Measurements from ENCODE around the gene IL9. TPM values are rescaled to one million over a fixed set of nuclear protein-coding genes. Genes with fewer than 3 reads are reported as not detected.
A peak's percentile ranks its signal among the peaks of the same experiment; 100 is the strongest.

IL9 gene
- total RNA-seq, 1 donor from 2014 or later, result not detected

DNA sequence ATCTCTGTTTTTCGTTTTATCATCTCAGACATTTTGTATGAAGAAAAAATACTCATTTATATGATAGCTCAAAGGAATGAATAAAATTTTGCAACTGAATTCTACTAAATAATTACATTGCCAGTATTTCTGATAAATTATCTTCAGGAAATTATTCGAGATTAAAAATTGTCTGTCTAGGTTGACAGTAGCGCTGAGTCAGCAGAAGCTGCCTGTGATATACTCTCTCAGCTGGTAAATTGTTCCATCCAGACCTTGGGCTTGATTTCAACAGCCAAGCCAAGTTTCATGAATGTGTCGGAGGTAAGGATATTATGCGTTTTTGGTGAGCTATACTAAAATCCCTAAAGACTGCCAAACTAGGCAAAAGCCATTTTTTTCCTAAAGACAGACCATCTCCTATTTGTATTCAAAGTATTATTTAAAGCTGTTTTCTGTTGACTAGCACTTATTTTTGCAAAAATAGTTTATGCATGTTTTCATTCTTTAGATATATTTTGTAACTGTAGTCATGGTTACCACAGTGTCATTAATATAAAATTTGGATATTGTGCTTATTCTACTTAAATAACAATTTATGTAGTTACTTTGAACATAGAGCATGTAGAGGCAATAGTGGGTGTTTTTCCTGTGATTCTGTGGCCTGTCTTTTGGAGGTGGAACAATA is 41.7 kb upstream of the IL9 start:
- Histone ChIP-seq H3K36me3 (ENCODE audit: control insufficient read depth, insufficient read depth, low read length) (no peaks in the 10 kb centered on the region), H3K4me3 (ENCODE audit: low read depth, low read length) (no peak overlapping the region), H3K27me3 (ENCODE audit: control insufficient read depth, insufficient read depth, low read length) (no peaks in the 10 kb centered on the region)
- TF ChIP-seq CTCF (IDR thresholded peaks at IDR 0.05; ENCODE audit: insufficient read depth, low read length, poor library complexity, severe bottlenecking), result no peak
- DNase-seq (ENCODE audit: low read depth), result no peak

DNA sequence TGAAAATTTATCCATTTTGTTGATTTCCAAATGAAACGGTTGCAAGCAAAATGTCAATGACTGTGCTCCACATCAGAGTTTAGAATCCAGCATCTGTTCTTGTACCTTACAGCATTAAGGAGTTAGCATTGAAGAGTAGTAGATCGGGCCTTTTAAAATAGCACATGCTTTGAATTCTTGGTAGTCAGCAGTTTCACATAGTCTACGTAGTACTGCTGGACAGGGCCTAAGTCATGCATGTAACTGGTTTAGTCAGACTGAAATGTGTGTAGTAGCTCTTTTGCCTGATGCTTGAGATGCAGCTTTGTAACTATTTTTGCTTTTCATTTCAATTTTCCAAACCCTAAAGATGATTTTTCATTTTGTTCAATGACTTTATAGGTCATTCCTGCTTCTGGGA is 39.3 kb upstream of the IL9 start:
- H3K27me3 ChIP-seq (ENCODE audit: control insufficient read depth, insufficient read depth, low read length), result peaks cover 10% of the 10 kb centered on the region
- no peak overlapping the region for H3K4me3 ChIP-seq (ENCODE audit: low read depth, low read length)
- TF ChIP-seq CTCF (IDR thresholded peaks at IDR 0.05; ENCODE audit: insufficient read depth, low read length, poor library complexity, severe bottlenecking), result no peak
- DNase-seq (ENCODE audit: low read depth), result no peak
- no peaks in the 10 kb centered on the region for H3K36me3 ChIP-seq (ENCODE audit: control insufficient read depth, insufficient read depth, low read length)

GRCh38 chr5:135930949-135931295 is 35.3 kb upstream of the IL9 start:
- no peak for TF ChIP-seq CTCF (IDR thresholded peaks at IDR 0.05; ENCODE audit: insufficient read depth, low read length, poor library complexity, severe bottlenecking)
- DNase-seq (ENCODE audit: low read depth), result no peak
- H3K4me3 ChIP-seq (ENCODE audit: low read depth, low read length), result peak overlapping the region; percentile 40
- H3K36me3 ChIP-seq (ENCODE audit: control insufficient read depth, insufficient read depth, low read length), result no peaks in the 10 kb centered on the region
- H3K27me3 ChIP-seq (ENCODE audit: control insufficient read depth, insufficient read depth, low read length), result peaks cover 20% of the 10 kb centered on the region

- H3K36me3 ChIP-seq (ENCODE audit: control insufficient read depth, insufficient read depth, low read length), result no peaks in the 10 kb centered on the region
- DNase-seq (ENCODE audit: low read depth), result no peak
- H3K4me3 ChIP-seq (ENCODE audit: low read depth, low read length), result peak overlapping the region; percentile 40
- H3K27me3 ChIP-seq (ENCODE audit: control insufficient read depth, insufficient read depth, low read length), result peaks cover 20% of the 10 kb centered on the region
- TF ChIP-seq CTCF (IDR thresholded peaks at IDR 0.05; ENCODE audit: insufficient read depth, low read length, poor library complexity, severe bottlenecking), result peak; percentile 22
These were observed 34.6 kb upstream of the IL9 start for GRCh38 chr5:135930029-135930948.

DNA sequence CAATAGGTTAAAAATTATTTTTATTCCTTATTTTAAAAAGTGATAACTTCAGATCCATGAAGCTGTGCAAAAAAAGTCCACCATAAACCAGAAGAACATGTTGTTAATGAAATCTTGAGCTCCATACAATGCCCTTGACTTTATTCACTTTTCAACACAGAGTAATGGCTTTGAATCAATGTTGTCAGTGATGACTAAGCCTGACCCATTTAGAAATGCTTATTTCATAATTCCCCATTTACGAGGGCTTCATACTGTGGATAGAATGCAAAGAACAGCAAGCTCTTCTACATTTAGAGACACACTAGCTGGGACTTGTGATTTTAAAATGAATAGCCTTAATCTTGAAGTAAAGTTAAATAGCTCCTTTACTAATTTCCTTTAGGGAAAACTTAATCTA is 25.7 kb upstream of the IL9 start:
- Histone ChIP-seq H3K27me3 (ENCODE audit: control insufficient read depth, insufficient read depth, low read length) (peaks cover 2% of the 10 kb centered on the region), H3K4me3 (ENCODE audit: low read depth, low read length) (no peak overlapping the region), H3K36me3 (ENCODE audit: control insufficient read depth, insufficient read depth, low read length) (no peaks in the 10 kb centered on the region)
- DNase-seq (ENCODE audit: low read depth), result no peak
- TF ChIP-seq CTCF (IDR thresholded peaks at IDR 0.05; ENCODE audit: insufficient read depth, low read length, poor library complexity, severe bottlenecking), result no peak
